ENCODE measurements around the gene ASB7.

ASB7 gene

DNA sequence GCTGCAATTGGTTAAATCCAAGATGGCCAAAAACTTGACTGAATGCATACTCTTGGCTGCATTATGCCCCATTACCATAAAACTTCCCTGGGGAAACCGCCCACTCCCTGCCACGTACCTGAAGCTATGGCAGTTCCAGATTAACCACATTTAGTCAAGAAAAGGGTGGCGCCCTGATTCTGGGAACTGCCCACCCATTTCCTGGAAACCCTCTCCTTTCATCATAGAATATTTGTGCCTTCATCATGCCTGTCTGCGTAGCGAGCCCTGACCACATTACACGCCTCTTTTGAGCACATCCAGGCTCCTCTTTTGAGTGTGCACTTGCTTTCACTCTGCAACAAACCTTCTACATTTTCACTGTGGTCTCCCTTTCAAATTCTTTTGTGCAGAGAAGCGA is 5.6 kb upstream of the ASB7 start:
- DNase-seq (ENCODE audit: low read depth in 1 of 2, low spot score in 1 of 2) = peak; percentile 94 to 95

DNA sequence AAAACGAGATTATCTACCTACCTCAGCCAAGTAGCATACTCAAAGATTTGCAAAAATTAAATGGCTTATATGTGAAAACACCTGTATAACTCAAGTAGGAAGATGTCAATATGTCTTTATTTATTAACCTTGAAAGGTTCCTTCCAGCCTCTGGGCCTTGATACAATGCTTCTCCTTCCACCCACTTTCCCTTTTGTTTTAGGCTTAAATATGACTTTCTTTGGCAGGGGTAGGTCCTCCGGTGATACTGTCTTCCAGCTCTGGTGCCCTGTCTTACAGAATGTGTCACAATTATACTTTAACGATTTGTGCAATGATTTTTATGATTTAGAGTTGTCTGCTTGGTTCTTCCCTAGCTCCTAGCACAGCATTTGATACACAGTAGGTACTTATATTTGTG is 4.5 kb upstream of the ASB7 start:
- DNase-seq (ENCODE audit: low read depth in 1 of 2, low spot score in 1 of 2) = no peak

DNA sequence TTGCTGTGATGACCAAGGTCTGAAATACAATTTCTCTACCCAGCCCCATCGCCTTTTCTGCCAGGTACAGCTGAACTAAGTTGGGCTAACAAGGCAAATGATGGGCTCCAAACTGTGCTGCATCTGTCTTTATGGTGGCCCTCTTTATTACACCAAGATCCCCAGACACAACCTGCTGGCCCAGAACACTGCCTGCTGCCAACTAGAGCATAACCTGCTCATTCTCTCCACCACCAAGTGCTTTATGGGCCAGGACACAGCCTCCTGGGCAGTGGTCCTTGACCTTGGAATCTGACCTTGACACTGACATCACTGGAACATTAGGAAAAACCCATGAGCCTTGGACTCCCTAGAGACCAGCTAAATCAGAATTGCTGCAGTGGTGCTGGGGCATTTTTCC is 3.7 kb upstream of the ASB7 start:
- DNase-seq (ENCODE audit: low read depth in 1 of 2, low spot score in 1 of 2) = no peak

DNA sequence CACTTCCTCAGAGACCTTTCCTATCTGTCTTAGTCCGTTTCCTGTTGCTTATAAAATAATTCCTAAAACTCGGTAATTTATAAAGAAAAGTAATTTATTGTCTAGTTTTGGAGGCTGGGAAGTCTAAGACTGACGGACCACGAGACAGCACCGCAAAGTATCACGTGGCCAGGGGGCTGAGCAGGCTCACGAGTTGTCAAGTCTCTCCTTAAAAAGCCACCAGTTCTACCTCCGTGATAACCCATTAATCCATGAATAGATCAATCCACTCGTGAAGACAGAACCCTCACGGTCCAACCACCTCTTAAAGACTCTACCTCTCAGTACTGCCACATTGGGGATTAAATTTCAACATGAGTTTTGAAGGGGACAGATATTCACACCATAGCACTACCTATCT is 1.2 kb upstream of the ASB7 start:
- peak in 1 of 2 donors; percentile 32 for DNase-seq (ENCODE audit: low read depth in 1 of 2, low spot score in 1 of 2)

DNA sequence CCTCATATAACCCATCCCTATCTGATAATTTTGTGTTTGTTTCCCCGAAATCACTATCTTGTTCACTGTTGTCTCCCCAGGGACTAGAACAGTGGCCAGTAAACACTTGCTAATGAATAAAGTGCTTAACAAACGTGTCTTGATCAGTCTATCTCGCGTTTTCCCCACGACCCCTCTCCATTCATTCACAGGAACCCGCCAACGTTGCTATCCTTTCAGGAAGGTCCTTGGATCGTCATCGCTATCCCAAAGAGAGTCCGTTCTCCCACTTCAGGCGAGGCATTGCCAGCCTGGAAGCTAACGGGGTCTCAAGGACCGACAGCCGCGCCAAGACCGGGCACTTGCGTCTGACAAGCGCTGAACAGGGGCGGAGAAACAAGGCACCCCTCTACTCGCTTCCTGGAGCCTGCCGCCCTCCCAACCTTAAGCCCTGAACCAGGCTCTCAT is 749 bp upstream of the ASB7 start:
- DNase-seq (ENCODE audit: low read depth in 1 of 2, low spot score in 1 of 2) = no peak

DNA sequence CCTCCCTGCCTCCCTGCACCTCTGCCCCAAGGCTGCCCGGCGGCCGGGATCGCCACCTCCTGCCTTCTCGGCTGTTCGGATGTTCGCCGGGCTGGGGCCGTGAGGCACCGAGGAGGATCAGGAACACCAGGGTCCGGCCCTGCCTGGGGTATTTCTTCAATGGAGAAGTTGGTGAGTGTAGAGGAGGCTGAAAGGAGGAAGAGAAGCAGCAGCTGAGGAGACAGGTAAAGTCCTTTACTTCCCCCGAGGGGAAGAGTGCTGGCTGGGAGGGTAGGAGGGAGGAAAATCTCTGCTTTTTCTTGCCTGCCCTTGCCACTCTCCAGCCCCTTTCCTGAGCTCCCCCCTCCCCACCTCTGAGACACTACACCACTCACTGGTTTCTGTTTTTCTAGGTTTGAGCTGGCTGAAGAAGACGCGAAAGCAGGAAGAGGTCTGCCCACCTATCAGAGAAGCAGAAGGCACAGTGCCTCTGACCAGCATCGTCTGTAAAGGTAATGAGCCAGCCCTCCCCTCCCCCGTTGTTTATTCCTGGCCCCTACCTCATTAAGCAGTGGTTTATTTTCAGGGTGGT is 519 bp downstream of the ASB7 start:
- DNase-seq (ENCODE audit: low read depth in 1 of 2, low spot score in 1 of 2) = peak in 1 of 2 donors; percentile 25

DNA sequence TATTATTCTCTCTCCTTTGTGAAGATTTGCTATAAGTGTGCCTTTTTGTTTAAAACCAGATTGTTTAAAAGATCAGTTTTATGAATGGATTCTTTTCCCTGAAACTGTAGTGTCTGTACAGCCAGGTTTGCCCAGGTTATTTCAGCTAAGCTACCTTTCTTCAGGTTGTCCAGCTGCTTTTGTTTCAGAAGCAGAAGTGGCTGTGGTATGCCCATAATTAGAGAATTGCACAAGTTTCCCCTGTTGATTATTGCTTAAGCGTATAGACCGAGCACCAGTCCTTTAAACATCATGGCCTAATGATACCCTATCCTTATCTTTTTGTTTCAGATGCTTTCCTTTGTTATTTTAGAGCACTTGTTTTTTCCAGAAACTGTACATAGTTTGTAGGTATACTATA is 10.2 kb downstream of the ASB7 start:
- DNase-seq (ENCODE audit: low read depth in 1 of 2, low spot score in 1 of 2) = no peak

DNA sequence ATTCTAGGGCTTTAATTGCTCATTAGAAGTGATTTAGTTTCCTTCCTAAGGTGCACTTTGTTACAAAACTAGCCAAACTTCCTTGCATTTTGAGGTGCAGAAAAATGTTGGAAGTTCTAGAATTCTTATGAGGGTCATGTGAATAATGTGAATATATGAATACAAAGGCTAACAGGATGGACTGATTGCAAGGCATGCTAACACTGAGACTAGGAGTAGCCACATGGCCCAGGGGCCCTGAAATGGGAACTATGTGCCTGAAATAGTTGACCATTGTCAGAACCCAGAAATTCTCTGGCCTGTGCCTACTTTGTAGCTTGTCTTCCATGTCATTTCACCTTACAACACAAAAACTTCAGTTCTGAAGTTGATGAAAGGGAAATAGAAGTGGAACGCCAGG is 10.8 kb downstream of the ASB7 start:
- DNase-seq (ENCODE audit: low read depth in 1 of 2, low spot score in 1 of 2) = no peak

DNA sequence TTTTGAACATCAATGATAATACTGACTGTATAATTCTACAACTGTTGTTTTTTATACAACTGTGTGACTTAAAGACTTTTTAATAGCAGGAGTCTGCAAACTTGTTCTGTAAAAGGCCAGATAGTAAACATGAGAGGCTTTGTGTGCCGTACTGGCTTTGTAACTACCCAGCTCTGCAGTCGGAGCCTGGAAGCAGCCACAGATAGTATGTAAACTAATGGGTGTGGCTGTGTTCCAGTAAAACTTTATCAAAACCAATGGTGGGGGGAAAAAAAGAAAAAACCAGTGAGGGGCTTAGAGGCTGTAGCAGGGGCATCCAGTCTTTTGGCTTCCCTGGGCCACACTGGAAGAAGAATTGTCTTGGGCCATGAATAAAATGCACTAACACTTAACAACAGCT is 11.9 kb downstream of the ASB7 start:
- no peak for DNase-seq (ENCODE audit: low read depth in 1 of 2, low spot score in 1 of 2)

DNA sequence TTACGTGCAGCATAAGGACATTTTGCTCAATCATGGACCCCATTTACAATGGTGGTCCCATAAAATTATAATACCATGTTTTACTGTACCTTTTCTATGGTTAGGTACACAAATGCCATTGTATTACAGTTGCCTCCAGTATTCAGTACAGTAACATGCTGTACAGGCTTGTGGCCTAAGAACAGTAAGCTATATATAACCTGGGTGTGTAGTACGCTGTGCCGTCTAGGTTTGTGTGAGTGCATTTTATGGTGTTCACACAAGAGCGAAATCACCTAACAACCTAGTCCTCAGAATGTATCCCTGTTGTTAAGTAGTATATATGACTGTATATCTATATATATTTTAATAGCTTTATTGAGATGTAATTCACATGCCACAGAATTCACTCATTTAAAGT is 12.5 kb downstream of the ASB7 start:
- no peak for DNase-seq (ENCODE audit: low read depth in 1 of 2, low spot score in 1 of 2)

DNA sequence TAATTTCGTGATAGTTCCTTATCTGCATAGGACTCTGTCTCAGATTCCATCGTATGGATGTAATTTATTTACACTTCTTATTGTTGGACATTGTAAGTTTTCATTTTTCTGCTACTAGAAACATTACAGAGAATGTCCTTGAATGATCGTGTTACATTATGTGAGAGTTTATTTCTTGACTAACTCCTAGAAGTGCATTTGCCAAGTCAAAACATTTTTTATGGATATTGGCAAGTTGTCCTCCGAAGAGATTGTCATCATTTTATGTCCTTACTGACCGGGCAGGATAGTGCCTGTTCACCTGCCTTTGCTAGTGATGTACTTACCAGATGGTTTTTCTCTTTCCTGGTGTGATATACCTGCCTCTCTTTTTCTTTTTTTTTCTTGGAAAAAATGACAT is 13.4 kb downstream of the ASB7 start:
- DNase-seq (ENCODE audit: low read depth in 1 of 2, low spot score in 1 of 2) = no peak

DNA sequence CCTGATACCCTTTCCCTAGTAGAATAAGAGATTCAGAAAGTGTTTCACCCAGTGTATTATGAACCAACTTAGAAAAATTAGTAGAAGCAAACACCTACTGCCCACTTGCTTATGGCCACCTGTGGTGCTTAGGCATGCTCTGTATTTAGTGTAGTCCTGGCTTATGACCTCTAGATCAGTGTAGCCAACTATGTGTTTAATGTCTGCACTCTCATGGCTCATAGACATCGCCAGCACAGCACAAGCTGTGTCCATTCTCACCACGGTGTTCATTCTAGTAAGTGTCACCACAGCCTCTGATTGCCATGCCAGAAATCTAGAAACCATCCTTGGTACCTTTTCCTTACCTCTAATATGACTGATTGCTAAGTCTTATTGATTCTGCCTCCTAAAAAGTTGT is 14.3 kb downstream of the ASB7 start:
- DNase-seq (ENCODE audit: low read depth in 1 of 2, low spot score in 1 of 2) = no peak

DNA sequence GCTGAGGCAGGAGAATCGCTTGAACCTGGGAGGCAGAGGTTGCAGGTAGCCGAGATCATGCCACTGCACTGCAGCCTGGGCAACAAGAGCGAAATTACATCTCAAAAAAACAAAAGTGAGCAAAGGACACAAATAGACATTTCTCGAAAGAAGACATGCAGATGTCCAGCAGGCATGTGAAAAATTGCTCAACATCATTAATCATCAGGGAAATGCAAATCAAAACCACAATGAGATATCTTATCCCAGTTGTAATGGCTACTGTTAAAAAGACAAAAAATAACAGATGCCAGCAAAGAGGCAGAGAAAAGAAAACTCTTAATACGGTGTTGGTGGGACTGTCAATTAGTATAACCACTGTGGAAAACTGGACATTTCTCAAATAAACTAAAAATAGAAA is 20.9 kb downstream of the ASB7 start:
- DNase-seq (ENCODE audit: low read depth in 1 of 2, low spot score in 1 of 2) = no peak

DNA sequence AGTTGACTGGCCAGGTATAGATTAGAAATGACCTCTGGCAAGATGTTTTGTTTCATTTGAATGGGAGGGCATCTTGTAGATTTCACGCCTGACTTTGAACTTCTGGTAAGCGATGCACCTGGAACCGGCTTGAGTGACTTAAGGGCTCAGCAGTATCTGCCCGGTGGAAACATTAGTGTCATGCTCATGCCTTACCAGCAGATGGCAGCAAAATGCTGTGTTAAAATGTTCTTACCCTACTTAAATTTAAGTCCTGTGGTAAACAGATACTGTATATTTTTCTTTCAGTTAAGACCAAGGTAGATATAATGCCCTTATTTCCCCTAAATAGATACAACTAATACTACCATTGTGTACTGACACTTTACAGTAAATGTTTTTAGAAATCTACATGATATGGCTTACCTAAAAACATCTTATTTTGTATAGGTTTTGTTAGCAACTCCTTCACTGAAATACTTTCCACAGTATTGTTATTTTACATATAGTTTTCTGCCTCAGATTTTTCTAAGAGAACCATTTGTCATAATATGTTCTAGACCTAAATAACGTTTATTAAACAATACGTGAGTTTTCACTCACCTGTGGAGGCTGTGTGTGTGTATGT is 25.5 kb downstream of the ASB7 start:
- DNase-seq (ENCODE audit: low read depth in 1 of 2, low spot score in 1 of 2) = peak; percentile 35 to 69

DNA sequence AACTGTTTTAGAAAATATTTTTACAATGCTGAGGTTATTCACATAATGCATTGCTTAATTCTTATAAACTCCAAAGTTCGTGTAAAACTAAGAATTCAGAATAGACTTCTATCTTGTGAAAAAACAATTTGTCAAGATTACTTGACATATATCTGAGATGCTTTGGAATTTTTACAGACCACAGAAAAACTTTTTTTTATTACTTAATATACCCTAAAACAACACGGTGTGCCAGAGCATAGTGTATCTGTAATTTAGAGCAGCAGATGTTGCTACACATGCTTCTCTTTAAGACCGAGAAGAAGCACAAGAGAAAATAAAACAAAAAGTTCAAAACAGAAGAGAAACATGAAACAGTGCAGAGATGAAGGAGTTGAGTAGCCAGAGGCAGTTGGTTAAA is 26.4 kb downstream of the ASB7 start:
- DNase-seq (ENCODE audit: low read depth in 1 of 2, low spot score in 1 of 2) = no peak

DNA sequence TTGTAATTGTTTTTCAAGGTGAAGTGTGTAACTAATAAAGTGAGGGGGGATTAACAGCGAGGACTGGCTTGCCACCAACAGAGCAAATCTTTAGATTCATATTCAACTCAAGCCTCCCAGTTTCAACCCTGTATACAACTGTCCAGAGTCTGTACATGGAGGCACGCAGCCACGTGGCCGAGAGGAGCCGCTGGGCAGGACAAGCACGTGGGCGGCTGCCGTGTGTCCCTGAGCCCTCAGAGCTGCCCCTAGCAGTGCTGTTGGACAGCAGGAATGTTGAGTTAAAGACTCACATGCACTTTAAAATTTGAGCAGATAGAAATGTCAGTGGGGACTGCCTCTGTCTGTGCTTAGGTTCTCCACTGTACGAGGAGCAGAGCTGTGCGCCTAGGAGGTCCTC is 29.4 kb downstream of the ASB7 start:
- DNase-seq (ENCODE audit: low read depth in 1 of 2, low spot score in 1 of 2) = no peak

DNA sequence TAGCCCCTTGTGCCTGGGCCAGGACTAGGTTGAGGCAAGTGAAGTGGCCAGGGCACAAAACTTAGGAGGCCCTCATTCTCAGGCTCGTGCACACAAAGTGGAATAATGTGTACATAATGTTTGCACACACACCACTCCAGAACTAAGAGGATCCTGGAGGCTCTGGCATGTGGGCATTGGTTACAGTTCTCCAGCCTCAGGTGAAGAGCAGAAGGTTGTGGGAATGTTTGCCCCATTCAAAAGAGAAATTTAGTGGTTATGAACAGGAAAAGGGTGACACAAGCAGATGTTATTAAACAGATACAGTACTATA is 31.3 kb downstream of the ASB7 start:
- DNase-seq (ENCODE audit: low read depth in 1 of 2, low spot score in 1 of 2) = no peak

DNA sequence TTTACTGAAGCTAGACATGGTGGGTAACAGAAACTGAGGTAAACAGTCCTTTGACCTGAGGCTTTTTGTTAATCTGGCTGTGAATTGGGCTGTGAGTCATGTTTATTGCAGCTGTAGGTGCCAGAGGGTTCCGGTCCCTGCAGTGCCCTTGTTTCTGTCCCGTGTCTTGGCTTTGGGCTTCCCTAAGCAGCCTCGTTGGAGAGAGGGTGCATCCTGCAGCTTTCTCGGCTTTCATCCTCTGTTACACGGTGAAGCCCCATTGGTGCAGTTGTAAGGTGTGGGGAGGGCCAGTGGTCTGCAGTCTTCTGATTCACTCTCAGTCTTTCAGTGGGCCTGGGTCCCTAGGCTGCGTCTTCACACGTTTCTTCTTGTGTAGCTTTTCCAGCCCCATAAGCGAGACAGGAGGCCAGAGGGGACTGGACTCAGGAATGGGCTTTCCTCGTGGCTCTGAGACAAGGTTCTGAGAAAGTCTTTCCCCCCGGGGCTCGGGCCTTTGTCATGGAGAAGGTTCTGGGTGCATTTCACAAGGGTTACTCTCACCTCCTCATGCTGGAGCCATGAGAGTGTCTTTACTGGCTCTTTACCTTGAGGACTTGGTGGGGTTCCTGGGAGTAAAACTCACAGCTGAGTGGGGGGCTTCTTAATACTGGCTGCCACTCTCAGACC is 33.1 kb downstream of the ASB7 start:
- DNase-seq (ENCODE audit: low read depth in 1 of 2, low spot score in 1 of 2) = no peak

DNA sequence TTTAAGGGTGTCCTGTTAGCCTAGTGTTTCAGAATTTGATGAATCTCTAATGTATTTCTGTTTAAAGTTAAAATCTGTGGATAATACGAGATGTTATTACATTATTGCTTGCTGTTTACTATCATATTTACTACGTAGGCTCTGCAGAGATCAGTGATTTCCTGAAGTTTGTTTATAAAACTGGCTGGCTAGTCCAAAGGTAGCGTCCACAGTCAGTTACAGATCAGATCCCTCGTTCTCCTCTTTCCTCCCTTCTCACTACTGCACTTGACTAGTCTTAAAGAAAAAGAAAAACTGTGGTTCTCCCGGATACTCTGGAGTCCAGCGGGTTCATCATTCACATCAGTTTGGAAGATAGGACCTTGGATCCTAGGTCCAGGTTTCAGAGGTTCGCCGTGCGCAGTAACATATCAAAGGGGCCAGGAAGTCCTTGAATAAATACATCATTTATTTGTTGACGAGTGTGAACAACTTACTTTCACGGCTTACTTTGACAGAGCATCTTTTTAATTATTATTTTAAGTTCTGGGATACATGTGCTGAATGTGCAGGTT is 35.9 kb downstream of the ASB7 start:
- DNase-seq (ENCODE audit: low read depth in 1 of 2, low spot score in 1 of 2) = no peak

DNA sequence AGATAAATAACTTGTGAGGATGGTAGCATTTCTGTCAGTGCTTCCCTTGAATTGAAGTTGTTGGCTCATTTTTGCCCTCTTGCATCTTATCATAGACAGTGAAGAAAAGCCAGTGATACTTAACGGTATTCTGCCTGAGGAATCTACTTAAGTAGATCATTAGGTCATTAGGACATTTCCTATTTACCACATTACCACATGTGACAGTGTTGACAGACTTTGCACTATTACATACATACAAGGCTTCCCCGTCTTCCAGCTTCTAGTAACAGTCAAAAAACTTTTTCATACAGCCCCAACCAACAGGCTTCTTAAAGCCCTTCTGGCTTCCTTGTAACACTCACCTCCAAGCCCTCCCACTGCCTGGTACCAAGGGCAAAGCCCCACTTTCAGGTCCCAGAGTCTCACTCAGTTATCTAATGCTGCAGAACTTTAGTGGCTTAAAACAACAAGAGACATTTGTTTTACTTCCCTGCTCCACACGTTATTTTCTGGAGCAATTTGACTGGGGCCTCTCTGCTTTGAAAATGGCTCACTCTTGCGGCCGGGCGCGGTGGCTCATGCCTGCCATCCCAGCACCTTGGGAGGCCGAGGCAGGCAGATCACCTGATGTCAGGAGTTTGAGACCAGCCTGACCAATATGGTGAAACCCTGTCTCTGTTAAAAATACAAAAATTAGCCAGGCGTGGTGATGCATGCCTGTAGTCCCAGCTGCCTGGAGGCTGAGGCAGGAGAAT is 40.0 kb downstream of the ASB7 start:
- DNase-seq (ENCODE audit: low read depth in 1 of 2, low spot score in 1 of 2) = no peak

DNA sequence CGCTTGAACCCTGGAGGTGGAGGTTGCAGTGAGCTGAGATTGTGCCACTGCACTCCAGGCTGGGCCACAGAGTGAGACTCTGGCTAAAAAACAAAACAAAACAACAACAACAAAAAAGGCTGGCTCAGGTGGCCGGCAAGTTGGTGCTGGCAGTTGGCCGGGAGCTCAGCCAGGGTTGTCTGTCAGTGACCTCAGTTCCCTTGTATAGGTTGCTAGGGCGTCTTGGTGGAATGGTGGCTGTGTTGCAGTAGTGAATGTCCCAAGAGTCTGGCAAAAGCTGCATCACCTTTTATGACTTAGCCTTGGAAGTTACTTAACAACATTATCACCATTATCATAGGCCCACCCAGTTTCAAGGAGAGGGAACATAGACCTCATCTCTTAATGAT is 40.6 kb downstream of the ASB7 start:
- no peak for DNase-seq (ENCODE audit: low read depth in 1 of 2, low spot score in 1 of 2)

DNA sequence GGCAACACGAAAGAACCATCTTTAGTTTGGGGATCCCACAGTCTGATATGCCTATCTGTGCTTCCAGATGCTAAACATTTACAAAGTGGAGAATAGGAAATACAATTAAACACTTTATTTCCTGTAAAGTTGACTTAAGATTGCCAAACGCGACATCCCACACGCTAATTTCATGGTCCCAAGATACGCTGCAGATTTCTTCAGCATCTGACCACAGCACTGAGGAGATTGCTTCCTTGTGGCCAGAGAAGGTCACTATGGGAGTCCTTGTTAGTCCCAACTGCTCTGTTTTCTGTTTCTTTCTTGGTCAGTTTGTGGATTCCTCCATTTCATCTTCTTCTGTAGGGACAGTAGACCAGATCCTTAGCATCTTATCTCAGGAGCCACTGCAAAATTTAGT is 43.3 kb downstream of the ASB7 start:
- no peak for DNase-seq (ENCODE audit: low read depth in 1 of 2, low spot score in 1 of 2)
